ENCODE measurements around the gene CEP135. TPM values are rescaled to one million over a fixed set of nuclear protein-coding genes. Genes with fewer than 3 reads are reported as not detected.
A peak's percentile ranks its signal among the peaks of the same experiment; 100 is the strongest.

CEP135 gene
- total RNA-seq, 1 donor from 2014 or later, result 3.7 TPM

- no peak overlapping the region for H3K4me3 ChIP-seq (ENCODE audit: low read depth, low read length)
These were observed 54.9 kb downstream of the CEP135 start for GRCh38 chr4:56003606-56004005.

GRCh38 chr4:56004235-56004634 is 55.5 kb downstream of the CEP135 start:
- no peak for TF ChIP-seq CTCF (IDR thresholded peaks at IDR 0.05; ENCODE audit: insufficient read depth, low read length, severe bottlenecking)
- H3K4me3 ChIP-seq (ENCODE audit: low read depth, low read length), result no peak overlapping the region
- peak; percentile 33 for DNase-seq (ENCODE audit: low read depth)
- H3K27me3 ChIP-seq (ENCODE audit: control insufficient read depth, insufficient read depth, low read length), result no peaks in the 10 kb centered on the region
- no peaks in the 10 kb centered on the region for H3K36me3 ChIP-seq (ENCODE audit: control insufficient read depth, insufficient read depth, low read length)
- no peak for FAIRE-seq

More at GRCh38 chr4:56003606-56004005, 54.9 kb downstream of the CEP135 start:
- Histone ChIP-seq H3K27me3 (ENCODE audit: control insufficient read depth, insufficient read depth, low read length) (no peaks in the 10 kb centered on the region), H3K36me3 (ENCODE audit: control insufficient read depth, insufficient read depth, low read length) (no peaks in the 10 kb centered on the region)
- TF ChIP-seq CTCF (IDR thresholded peaks at IDR 0.05; ENCODE audit: insufficient read depth, low read length, severe bottlenecking), result no peak
- FAIRE-seq, result no peak
- DNase-seq (ENCODE audit: low read depth), result no peak

- Histone ChIP-seq H3K36me3 (ENCODE audit: control insufficient read depth, insufficient read depth, low read length) (no peaks in the 10 kb centered on the region), H3K4me3 (ENCODE audit: low read depth, low read length) (no peak overlapping the region), H3K27me3 (ENCODE audit: control insufficient read depth, insufficient read depth, low read length) (no peaks in the 10 kb centered on the region)
- no peak for TF ChIP-seq CTCF (IDR thresholded peaks at IDR 0.05; ENCODE audit: insufficient read depth, low read length, severe bottlenecking)
- FAIRE-seq (no peak), DNase-seq (ENCODE audit: low read depth) (no peak)
These were observed 58.4 kb downstream of the CEP135 start for GRCh38 chr4:56007154-56007553.

- FAIRE-seq (no peak), DNase-seq (ENCODE audit: low read depth) (no peak)
- H3K27me3 ChIP-seq (ENCODE audit: control insufficient read depth, insufficient read depth, low read length), result no peaks in the 10 kb centered on the region
- H3K36me3 ChIP-seq (ENCODE audit: control insufficient read depth, insufficient read depth, low read length), result no peaks in the 10 kb centered on the region
- H3K4me3 ChIP-seq (ENCODE audit: low read depth, low read length), result no peak overlapping the region
- TF ChIP-seq CTCF (IDR thresholded peaks at IDR 0.05; ENCODE audit: insufficient read depth, low read length, severe bottlenecking), result no peak
These were observed 59.5 kb downstream of the CEP135 start for GRCh38 chr4:56008206-56008605.

GRCh38 chr4:56026596-56026995 is 77.9 kb downstream of the CEP135 start:
- DNase-seq (ENCODE audit: low read depth) (peak; percentile 81), FAIRE-seq (no peak)
- H3K4me3 ChIP-seq (ENCODE audit: low read depth, low read length), result no peak overlapping the region
- no peaks in the 10 kb centered on the region for H3K27me3 ChIP-seq (ENCODE audit: control insufficient read depth, insufficient read depth, low read length)
- no peak for TF ChIP-seq CTCF (IDR thresholded peaks at IDR 0.05; ENCODE audit: insufficient read depth, low read length, severe bottlenecking)
- H3K36me3 ChIP-seq (ENCODE audit: control insufficient read depth, insufficient read depth, low read length), result no peaks in the 10 kb centered on the region

- no peaks in the 10 kb centered on the region for H3K27me3 ChIP-seq (ENCODE audit: control insufficient read depth, insufficient read depth, low read length)
- FAIRE-seq, result no peak
- DNase-seq (ENCODE audit: low read depth), result no peak
- TF ChIP-seq CTCF (IDR thresholded peaks at IDR 0.05; ENCODE audit: insufficient read depth, low read length, severe bottlenecking), result no peak
- H3K36me3 ChIP-seq (ENCODE audit: control insufficient read depth, insufficient read depth, low read length), result no peaks in the 10 kb centered on the region
- no peak overlapping the region for H3K4me3 ChIP-seq (ENCODE audit: low read depth, low read length)
These were observed 79.4 kb downstream of the CEP135 start for GRCh38 chr4:56028165-56028564.

All from bronchial epithelial cell (primary cell).